HepG2 (cell line): ENCODE measurements around the gene SLX4. TPM values are rescaled to one million over a fixed set of nuclear protein-coding genes. Genes with fewer than 3 reads are reported as not detected.

Experiments used
- BRD4 ChIP-seq: sonication (generic); formaldehyde crosslinking; IDR thresholded peaks from 2 replicates; pipeline ENCODE4 v1.4.0; 2020; ENCODE audit warnings: missing genetic modification reagents
- CSRNP1 ChIP-seq: sonication (generic); formaldehyde crosslinking; IDR thresholded peaks from 2 replicates; pipeline ENCODE4 v1.8.1; 2023; ENCODE audit warnings: mild to moderate bottlenecking, missing genetic modification reagents
- ERF ChIP-seq: IDR thresholded peaks from 2 replicates; pipeline ENCODE4 v1.6.1; 2018; ENCODE audit warnings: missing biosample characterization, missing genetic modification reagents
- HHEX ChIP-seq: IDR thresholded peaks from 2 replicates; pipeline ENCODE4 v1.6.1; 2016; ENCODE audit warnings: control low read depth
- HNRNPLL ChIP-seq: fragments of 200-400 bp; formaldehyde crosslinking; IDR thresholded peaks from 2 replicates; pipeline ENCODE4 v1.6.1; 2017; ENCODE audit warnings: mild to moderate bottlenecking, low read depth, low read length; ENCODE audit not compliant: poor library complexity, severe bottlenecking
- KLF12 ChIP-seq: sonication (generic); formaldehyde crosslinking; IDR thresholded peaks from 2 replicates; pipeline ENCODE4 v1.4.0; 2020; ENCODE audit warnings: missing genetic modification reagents, borderline replicate concordance
- NFKBIZ ChIP-seq: IDR thresholded peaks from 2 replicates; pipeline ENCODE4 v1.6.1; 2018; ENCODE audit warnings: missing genetic modification reagents, missing compliant biosample characterization
- NR1H2 ChIP-seq: sonication (generic); formaldehyde crosslinking; IDR thresholded peaks from 2 replicates; pipeline ENCODE4 v1.8.1; 2022; ENCODE audit warnings: low read depth, missing genetic modification reagents, borderline replicate concordance
- RAD21 ChIP-seq: fragments of 450-650 bp; formaldehyde crosslinking; IDR thresholded peaks from 2 replicates; pipeline ENCODE4 v1.5.0; 2020; ENCODE audit warnings: mild to moderate bottlenecking
- RARA ChIP-seq: IDR thresholded peaks from 2 replicates; pipeline ENCODE4 v1.6.1; 2016; ENCODE audit warnings: missing genetic modification reagents, missing compliant biosample characterization
- SIN3A ChIP-seq: IDR thresholded peaks from 2 replicates; pipeline ENCODE4 v1.6.1; 2011; ENCODE audit warnings: low read depth, mild to moderate bottlenecking, control low read depth, low read length, borderline replicate concordance
- TSC22D2 ChIP-seq: sonication (generic); formaldehyde crosslinking; IDR thresholded peaks from 2 replicates; pipeline ENCODE4 v1.5.1; 2020; ENCODE audit warnings: missing genetic modification reagents, mild to moderate bottlenecking, borderline replicate concordance
- ZFP36 ChIP-seq: fragments of 150-350 bp; IDR thresholded peaks from 2 replicates; pipeline ENCODE4 v1.6.1; 2018; ENCODE audit warnings: borderline replicate concordance, low read length, low read depth; ENCODE audit not compliant: partially characterized antibody
- ZFP37 ChIP-seq: sonication (generic); formaldehyde crosslinking; IDR thresholded peaks from 2 replicates; pipeline ENCODE4 v1.4.0; 2020; ENCODE audit warnings: missing genetic modification reagents, borderline replicate concordance
- ZIK1 ChIP-seq: sonication (generic); formaldehyde crosslinking; IDR thresholded peaks from 2 replicates; pipeline ENCODE4 v1.5.0; 2020; ENCODE audit warnings: mild to moderate bottlenecking, low read depth, missing genetic modification reagents, borderline replicate concordance
- ZNF138 ChIP-seq: sonication (generic); formaldehyde crosslinking; IDR thresholded peaks from 2 replicates; pipeline ENCODE4 v1.5.0; 2020; ENCODE audit warnings: mild to moderate bottlenecking, low read depth, missing genetic modification reagents
- ZNF572 ChIP-seq: sonication (generic); formaldehyde crosslinking; IDR thresholded peaks from 2 replicates; pipeline ENCODE4 v1.5.1; 2020; ENCODE audit warnings: mild to moderate bottlenecking, missing genetic modification reagents
- ZNF629 ChIP-seq: sonication (generic); formaldehyde crosslinking; conservative IDR thresholded peaks from 2 replicates; pipeline ENCODE4 v1.5.0; 2020; ENCODE audit warnings: missing genetic modification reagents
- ZNF747 ChIP-seq: sonication (generic); formaldehyde crosslinking; IDR thresholded peaks from 2 replicates; pipeline ENCODE4 v1.8.1; 2023; ENCODE audit warnings: missing genetic modification reagents, mild to moderate bottlenecking, borderline replicate concordance
- ZNF780A ChIP-seq: sonication (generic); formaldehyde crosslinking; IDR thresholded peaks from 2 replicates; pipeline ENCODE4 v1.8.0; 2022; ENCODE audit warnings: mild to moderate bottlenecking, missing genetic modification reagents, moderate library complexity
- ZSCAN25 ChIP-seq: sonication (generic); formaldehyde crosslinking; IDR thresholded peaks from 2 replicates; pipeline ENCODE4 v1.8.0; 2022; ENCODE audit warnings: mild to moderate bottlenecking, missing genetic modification reagents
- polyA plus RNA-seq, 8 experiments: library from polyadenylated mRNA; depleted of rRNA in 3 of 8; stranded (reverse) in 7 of 8; unstranded in 1 of 8; fragments of >200 nt; fragmentation: Illumina TruSeq in 4 of 8; extraction: Trizol in 4 of 8; gene quantifications; 2 replicates each; pipeline versions ENCODE4 v1.2.1 to v1.2.3, GENCODE V29; 2011 to 2016; ENCODE audit warnings: low read depth in 4 of 8, missing spikeins in 1 of 8, mixed read lengths in 1 of 8; ENCODE audit not compliant: insufficient read depth in 1 of 8
- total RNA-seq, 5 experiments: library from RNA; depleted of rRNA; stranded (reverse); fragments of >200 nt; fragmentation: Illumina TruSeq; extraction: Trizol; gene quantifications; 2 replicates each; pipeline ENCODE4 v1.2.3, GENCODE V29; 2016; ENCODE audit warnings: low read depth in 1 of 5
- TF ChIP-seq, protein P1 (sequence below): sonication (generic); formaldehyde crosslinking; IDR thresholded peaks from 2 replicates; pipeline ENCODE4 v1.4.0; 2020; ENCODE audit warnings: missing genetic modification reagents
- TF ChIP-seq, protein P2 (sequence below): sonication (generic); formaldehyde crosslinking; IDR thresholded peaks from 2 replicates; pipeline ENCODE4 v1.5.0; 2020; ENCODE audit warnings: mild to moderate bottlenecking, missing genetic modification reagents

SLX4 gene
- total and polyA plus RNA-seq, 2 of the 13 experiments (the other 11 are each of a cell fraction or from before 2014, with no cell fraction given), result 1.1 to 3.6 TPM

DNA sequence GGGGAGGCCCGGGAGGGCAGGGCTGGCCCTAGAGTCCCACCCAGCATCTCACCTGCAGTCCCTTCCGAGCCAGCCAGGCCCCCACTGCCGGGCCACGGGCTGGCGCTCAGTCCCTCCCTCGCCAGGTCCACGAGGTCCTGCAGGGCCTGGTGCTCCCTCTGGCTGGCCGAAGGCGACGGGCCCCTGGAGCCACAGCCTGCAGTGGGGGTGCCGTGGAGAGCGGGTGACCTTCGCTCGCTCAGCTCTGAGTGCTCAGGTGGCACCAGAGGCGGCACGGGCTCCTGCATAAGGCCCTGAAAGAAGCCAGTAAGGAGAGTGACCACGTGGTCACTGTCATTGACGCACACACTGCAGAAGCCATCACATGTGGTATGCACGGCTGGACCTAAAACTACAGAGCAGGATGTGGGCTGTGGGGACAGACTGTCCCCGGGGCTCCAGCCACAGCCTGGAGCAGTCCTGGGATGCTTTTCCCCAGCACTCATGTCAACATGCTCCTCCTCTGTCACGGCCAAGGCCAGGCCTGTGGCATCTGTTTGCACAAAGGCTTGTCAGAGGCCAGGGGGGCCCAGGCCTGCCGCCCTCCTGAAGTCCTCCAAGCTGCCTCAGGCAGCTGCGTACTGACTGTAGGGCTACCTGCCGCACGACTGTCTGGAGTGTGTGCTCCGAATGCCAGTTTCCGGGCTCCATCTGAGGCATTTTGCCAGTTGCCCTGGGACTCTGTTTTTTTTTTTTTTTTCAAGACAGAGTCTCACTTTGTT, 15.1 kb downstream of the SLX4 start (continued):
- TF ChIP-seq CSRNP1 (CRISPR knock-in tag), result peak; percentile 59; the same call in 1 of the 2 replicates
- peak; percentile 71; the same call in 1 of the 2 replicates for TF ChIP-seq HHEX (CRISPR knock-in tag)
- TF ChIP-seq ZNF629 (CRISPR knock-in tag), result peak; percentile 35; the same call in 1 of the 2 replicates
- peak; percentile 75 for TF ChIP-seq ZIK1 (CRISPR knock-in tag)
- TF ChIP-seq ZSCAN25 (CRISPR knock-in tag), result peak; percentile 75; the same call in 1 of the 2 replicates
- TF ChIP-seq, protein P1, sequence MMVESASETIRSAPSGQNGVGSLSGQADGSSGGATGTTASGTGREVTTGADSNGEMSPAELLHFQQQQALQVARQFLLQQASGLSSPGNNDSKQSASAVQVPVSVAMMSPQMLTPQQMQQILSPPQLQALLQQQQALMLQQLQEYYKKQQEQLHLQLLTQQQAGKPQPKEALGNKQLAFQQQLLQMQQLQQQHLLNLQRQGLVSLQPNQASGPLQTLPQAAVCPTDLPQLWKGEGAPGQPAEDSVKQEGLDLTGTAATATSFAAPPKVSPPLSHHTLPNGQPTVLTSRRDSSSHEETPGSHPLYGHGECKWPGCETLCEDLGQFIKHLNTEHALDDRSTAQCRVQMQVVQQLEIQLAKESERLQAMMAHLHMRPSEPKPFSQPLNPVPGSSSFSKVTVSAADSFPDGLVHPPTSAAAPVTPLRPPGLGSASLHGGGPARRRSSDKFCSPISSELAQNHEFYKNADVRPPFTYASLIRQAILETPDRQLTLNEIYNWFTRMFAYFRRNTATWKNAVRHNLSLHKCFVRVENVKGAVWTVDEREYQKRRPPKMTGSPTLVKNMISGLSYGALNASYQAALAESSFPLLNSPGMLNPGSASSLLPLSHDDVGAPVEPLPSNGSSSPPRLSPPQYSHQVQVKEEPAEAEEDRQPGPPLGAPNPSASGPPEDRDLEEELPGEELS, result peak; percentile 86
- peak; percentile 70 for TF ChIP-seq ZNF780A (CRISPR knock-in tag)
- TF ChIP-seq RAD21, result peak; percentile 23; the same call in 1 of the 2 replicates
- TF ChIP-seq BRD4 (CRISPR knock-in tag), result peak; percentile 55; the same call in 1 of the 2 replicates
- peak; percentile 39 for TF ChIP-seq HNRNPLL
- no peak for TF ChIP-seq ZNF138
- TF ChIP-seq SIN3A, result peak; percentile 58; the same call in 1 of the 2 replicates
- no peak for TF ChIP-seq TSC22D2 (CRISPR knock-in tag)
- TF ChIP-seq RARA, result peak; percentile 96
- no peak for TF ChIP-seq ZNF747 (CRISPR knock-in tag)
- peak; percentile 59; the same call in 1 of the 2 replicates for TF ChIP-seq KLF12
- TF ChIP-seq, protein P2, sequence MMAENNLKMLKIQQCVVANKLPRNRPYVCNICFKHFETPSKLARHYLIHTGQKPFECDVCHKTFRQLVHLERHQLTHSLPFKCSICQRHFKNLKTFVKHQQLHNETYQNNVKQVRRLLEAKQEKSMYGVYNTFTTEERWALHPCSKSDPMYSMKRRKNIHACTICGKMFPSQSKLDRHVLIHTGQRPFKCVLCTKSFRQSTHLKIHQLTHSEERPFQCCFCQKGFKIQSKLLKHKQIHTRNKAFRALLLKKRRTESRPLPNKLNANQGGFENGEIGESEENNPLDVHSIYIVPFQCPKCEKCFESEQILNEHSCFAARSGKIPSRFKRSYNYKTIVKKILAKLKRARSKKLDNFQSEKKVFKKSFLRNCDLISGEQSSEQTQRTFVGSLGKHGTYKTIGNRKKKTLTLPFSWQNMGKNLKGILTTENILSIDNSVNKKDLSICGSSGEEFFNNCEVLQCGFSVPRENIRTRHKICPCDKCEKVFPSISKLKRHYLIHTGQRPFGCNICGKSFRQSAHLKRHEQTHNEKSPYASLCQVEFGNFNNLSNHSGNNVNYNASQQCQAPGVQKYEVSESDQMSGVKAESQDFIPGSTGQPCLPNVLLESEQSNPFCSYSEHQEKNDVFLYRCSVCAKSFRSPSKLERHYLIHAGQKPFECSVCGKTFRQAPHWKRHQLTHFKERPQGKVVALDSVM (CRISPR knock-in tag), result peak; percentile 58
- no peak; the same call in 1 of the 2 replicates for TF ChIP-seq NR1H2
- peak; percentile 90 for TF ChIP-seq ERF (CRISPR knock-in tag)
- peak; percentile 52 for TF ChIP-seq ZFP36
- TF ChIP-seq NFKBIZ (CRISPR knock-in tag), result 0 out of 2 replicates have a peak, but pooled peaks have one; percentile 90
- 0 out of 2 replicates have a peak, but pooled peaks have one; percentile 62 for TF ChIP-seq ZFP37 (CRISPR knock-in tag)
- peak; percentile 84; the same call in 1 of the 2 replicates for TF ChIP-seq ZNF572 (CRISPR knock-in tag)
